Gastrocnemius medialis (tissue), 4 donors: ENCODE results near the gene INPP5A.

ENCODE experiments used
- POLR2A ChIP-seq, 2 donors: fragments of 450-650 bp; IDR thresholded peaks; one replicate each; pipeline ENCODE4 v1.6.1; 2017; ENCODE audit warnings: antibody characterized with exemption in 2 of 2, mild to moderate bottlenecking in 2 of 2, moderate library complexity in 2 of 2
- TF ChIP-seq, protein P1 (sequence below), 5 experiments: fragments of 450-650 bp in 3 of 5; fragments of 200-600 bp in 2 of 5; sonication (generic) in 2 of 5; IDR thresholded peaks in 4 of 5; conservative IDR thresholded peaks in 1 of 5; 1 replicate in 4 of 5; 2 replicates in 1 of 5; pipeline ENCODE4 v1.5.1; 2016 to 2019; ENCODE audit warnings: antibody characterized with exemption in 5 of 5, mild to moderate bottlenecking in 3 of 5, moderate library complexity in 3 of 5

DNA sequence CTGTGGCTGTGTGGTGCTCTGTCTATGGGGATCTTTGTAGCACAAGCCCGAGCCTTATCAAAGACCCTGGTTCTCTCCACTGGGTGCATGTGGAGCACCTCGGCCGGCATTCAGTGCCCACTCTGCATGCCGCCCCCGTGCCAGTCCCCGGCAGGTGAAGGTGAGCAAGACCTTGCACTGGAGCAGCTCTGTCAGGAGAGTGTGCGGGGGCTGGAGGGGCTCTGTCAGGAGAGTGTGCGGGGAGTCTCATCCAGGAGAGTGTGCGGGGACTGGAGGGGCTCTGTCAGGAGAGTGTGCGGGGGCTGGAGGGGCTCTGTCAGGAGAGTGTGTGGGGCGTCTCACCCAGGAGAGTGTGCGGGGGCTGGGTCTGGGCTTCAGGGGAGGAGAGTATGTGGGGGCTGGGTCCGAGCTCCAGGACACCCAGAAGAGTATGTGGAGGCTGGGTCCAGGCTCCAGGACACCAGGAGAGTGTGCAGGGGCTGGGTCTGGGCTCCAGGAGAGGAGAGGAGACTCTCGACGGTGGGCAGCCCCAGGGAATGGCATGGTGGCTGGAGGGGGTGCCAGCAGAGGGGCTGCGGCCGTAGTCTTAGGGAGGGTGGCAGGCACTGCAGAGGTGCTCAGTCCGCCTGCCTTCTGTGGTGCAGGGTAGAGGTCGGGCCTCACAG is 40.8 kb downstream of the INPP5A start:
- TF ChIP-seq POLR2A (IDR thresholded peaks at IDR 0.05), result no peak
- TF ChIP-seq, protein P1, sequence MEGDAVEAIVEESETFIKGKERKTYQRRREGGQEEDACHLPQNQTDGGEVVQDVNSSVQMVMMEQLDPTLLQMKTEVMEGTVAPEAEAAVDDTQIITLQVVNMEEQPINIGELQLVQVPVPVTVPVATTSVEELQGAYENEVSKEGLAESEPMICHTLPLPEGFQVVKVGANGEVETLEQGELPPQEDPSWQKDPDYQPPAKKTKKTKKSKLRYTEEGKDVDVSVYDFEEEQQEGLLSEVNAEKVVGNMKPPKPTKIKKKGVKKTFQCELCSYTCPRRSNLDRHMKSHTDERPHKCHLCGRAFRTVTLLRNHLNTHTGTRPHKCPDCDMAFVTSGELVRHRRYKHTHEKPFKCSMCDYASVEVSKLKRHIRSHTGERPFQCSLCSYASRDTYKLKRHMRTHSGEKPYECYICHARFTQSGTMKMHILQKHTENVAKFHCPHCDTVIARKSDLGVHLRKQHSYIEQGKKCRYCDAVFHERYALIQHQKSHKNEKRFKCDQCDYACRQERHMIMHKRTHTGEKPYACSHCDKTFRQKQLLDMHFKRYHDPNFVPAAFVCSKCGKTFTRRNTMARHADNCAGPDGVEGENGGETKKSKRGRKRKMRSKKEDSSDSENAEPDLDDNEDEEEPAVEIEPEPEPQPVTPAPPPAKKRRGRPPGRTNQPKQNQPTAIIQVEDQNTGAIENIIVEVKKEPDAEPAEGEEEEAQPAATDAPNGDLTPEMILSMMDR (IDR thresholded peaks at IDR 0.05 in 4 of 5, conservative IDR thresholded peaks at IDR 0.05 in 1 of 5), result no peak
